Measurements from ENCODE around the gene DDI2. TPM values are rescaled to one million over a fixed set of nuclear protein-coding genes. Genes with fewer than 3 reads are reported as not detected.
A peak's percentile ranks its signal among the peaks of the same experiment; 100 is the strongest.

Gene DDI2
- total and polyA plus RNA-seq, 12 donors: 2.1 to 29.6 (median 23.9) TPM

- Histone ChIP-seq H3K9me3 (no peaks in the 10 kb centered on the region), H3K36me3 (peaks cover 0 to 8% (median 0%) of the 10 kb centered on the region in 9 donors), H3K27me3 (peaks cover 0 to 10% (median 5%) of the 10 kb centered on the region in 7 donors), H3K27ac (peak overlapping the region in 2 of 10 donors; percentile 25 to 80), H3K4me3 (no peak overlapping the region), H3K4me1 (peaks cover 0 to 21% (median 6%) of the 10 kb centered on the region in 9 donors)
- intact Hi-C loops (cut with DNase I): no loop called here
- no peak for TF ChIP-seq CTCF (IDR thresholded peaks at IDR 0.05)
- WGBS, 2 donors: 77 to 81% methylated on average over 16 of the region's 16 CpGs
- DNase-seq (no peak), ATAC-seq (peak in 4 of 8 donors; percentile 14 to 50 (median 33))
These were observed 38.2 kb upstream of the DDI2 start for GRCh38 chr1:15578921-15579682.

GRCh38 chr1:15579683-15580047 is 37.6 kb upstream of the DDI2 start:
- no peak for TF ChIP-seq CTCF (IDR thresholded peaks at IDR 0.05)
- DNase-seq: no peak
- intact Hi-C loops (cut with DNase I): no loop called here
- peak in 4 of 8 donors; percentile 16 to 59 (median 38) for ATAC-seq
- peaks cover 0 to 27% (median 8%) of the 10 kb centered on the region in 9 donors for H3K4me1 ChIP-seq
- no peaks in the 10 kb centered on the region for H3K9me3 ChIP-seq
- H3K27ac ChIP-seq: peak overlapping the region in 2 of 10 donors; percentile 25 to 80
- H3K4me3 ChIP-seq: no peak overlapping the region
- peaks cover 0 to 16% (median 9%) of the 10 kb centered on the region in 7 donors for H3K27me3 ChIP-seq
- H3K36me3 ChIP-seq: peaks cover 0 to 8% (median 0%) of the 10 kb centered on the region in 9 donors

- Histone ChIP-seq H3K27me3 (peaks cover 0 to 19% (median 11%) of the 10 kb centered on the region in 7 donors), H3K4me3 (no peak overlapping the region), H3K27ac (no peak overlapping the region), H3K4me1 (peaks cover 0 to 31% (median 12%) of the 10 kb centered on the region in 9 donors), H3K9me3 (no peaks in the 10 kb centered on the region), H3K36me3 (no peaks in the 10 kb centered on the region)
- ATAC-seq (no peak), DNase-seq (no peak)
- WGBS, 2 donors: 81 to 87% methylated on average over 18 of the region's 18 CpGs
- intact Hi-C loops (cut with DNase I): no loop called here
- no peak for TF ChIP-seq CTCF (IDR thresholded peaks at IDR 0.05)
These were observed 34.1 kb upstream of the DDI2 start for GRCh38 chr1:15583016-15583706.

- 3 to 6% methylated on average over 59 to 68 of the region's 68 CpGs for WGBS, 2 donors
- no peaks in the 10 kb centered on the region for H3K36me3 ChIP-seq
- no peaks in the 10 kb centered on the region for H3K9me3 ChIP-seq
- H3K4me1 ChIP-seq: peaks cover 0 to 19% (median 11%) of the 10 kb centered on the region in 9 donors
- peaks cover 0 to 22% (median 11%) of the 10 kb centered on the region in 7 donors for H3K27me3 ChIP-seq
- peak in 1 of 2 donors; percentile 29 for DNase-seq
- peak in 7 of 8 donors; percentile 22 to 71 (median 42) for ATAC-seq
- H3K27ac ChIP-seq: peak within 1 kb of the TSS in 1 of 10 donors; percentile 75
- peak within 1 kb of the TSS in 9 of 10 donors; percentile 29 to 62 (median 49) for H3K4me3 ChIP-seq
- TF ChIP-seq CTCF (IDR thresholded peaks at IDR 0.05): peak in 2 of 9 donors; percentile 10 to 40
- intact Hi-C loops (cut with DNase I): no loop called here
These were observed 32.5 kb upstream of the DDI2 start, which contains the start of gene AGMAT for GRCh38 chr1:15584489-15585363. AGMAT (minus strand) TSS chr1:15585051; CDS start chr1:15584967, 84 bp downstream.

All from heart right ventricle (tissue), 16 donors.